HepG2 (cell line): Measurements from ENCODE around the gene GABRG3. TPM values are rescaled to one million over a fixed set of nuclear protein-coding genes. Genes with fewer than 3 reads are reported as not detected.

Experiments used
- AKAP8 ChIP-seq: sonication (generic); formaldehyde crosslinking; IDR thresholded peaks from 2 replicates; pipeline ENCODE4 v1.5.1; 2020; ENCODE audit warnings: mild to moderate bottlenecking, missing genetic modification reagents
- ELF4 ChIP-seq: sonication (generic); formaldehyde crosslinking; IDR thresholded peaks from 2 replicates; pipeline ENCODE4 v1.5.0; 2020; ENCODE audit warnings: missing genetic modification reagents, mild to moderate bottlenecking, moderate library complexity, borderline replicate concordance
- HOXA5 ChIP-seq: sonication (generic); formaldehyde crosslinking; IDR thresholded peaks from 2 replicates; pipeline ENCODE4 v1.4.0; 2020; ENCODE audit warnings: missing genetic modification reagents
- NR2F6 ChIP-seq, 2 experiments: IDR thresholded peaks; 2 replicates each; pipeline ENCODE4 v1.6.1; 2016; ENCODE audit warnings: antibody characterized with exemption in 1 of 2, mild to moderate bottlenecking in 1 of 2
- SSRP1 ChIP-seq: IDR thresholded peaks from 2 replicates; pipeline ENCODE4 v1.6.1; 2016; ENCODE audit warnings: control low read depth
- ZBED4 ChIP-seq: sonication (generic); formaldehyde crosslinking; IDR thresholded peaks from 2 replicates; pipeline ENCODE4 v1.4.0; 2020; ENCODE audit warnings: missing genetic modification reagents, borderline replicate concordance
- ZNF788 ChIP-seq: sonication (generic); formaldehyde crosslinking; IDR thresholded peaks from 2 replicates; pipeline ENCODE4 v1.5.0; 2020; ENCODE audit warnings: mild to moderate bottlenecking, missing genetic modification reagents, borderline replicate concordance
- ZNF883 ChIP-seq: sonication (generic); formaldehyde crosslinking; IDR thresholded peaks from 2 replicates; pipeline ENCODE4 v1.5.1; 2020; ENCODE audit warnings: mild to moderate bottlenecking, missing genetic modification reagents; ENCODE audit errors: not compliant biosample characterization
- polyA plus RNA-seq, 8 experiments: library from polyadenylated mRNA; depleted of rRNA in 3 of 8; stranded (reverse) in 7 of 8; unstranded in 1 of 8; fragments of >200 nt; fragmentation: Illumina TruSeq in 4 of 8; extraction: Trizol in 4 of 8; gene quantifications; 2 replicates each; pipeline versions ENCODE4 v1.2.1 to v1.2.3, GENCODE V29; 2011 to 2016; ENCODE audit warnings: low read depth in 4 of 8, missing spikeins in 1 of 8, mixed read lengths in 1 of 8; ENCODE audit not compliant: insufficient read depth in 1 of 8
- total RNA-seq, 5 experiments: library from RNA; depleted of rRNA; stranded (reverse); fragments of >200 nt; fragmentation: Illumina TruSeq; extraction: Trizol; gene quantifications; 2 replicates each; pipeline ENCODE4 v1.2.3, GENCODE V29; 2016; ENCODE audit warnings: low read depth in 1 of 5
- TF ChIP-seq, protein P1 (sequence below): IDR thresholded peaks from 2 replicates; pipeline ENCODE4 v1.4.0; 2020; ENCODE audit warnings: mild to moderate bottlenecking, missing genetic modification reagents
- TF ChIP-seq, protein P2 (sequence below): sonication (generic); formaldehyde crosslinking; IDR thresholded peaks from 2 replicates; pipeline ENCODE4 v1.5.1; 2020; ENCODE audit warnings: mild to moderate bottlenecking, missing genetic modification reagents, borderline replicate concordance
- TF ChIP-seq, protein P3 (sequence below): sonication (generic); formaldehyde crosslinking; IDR thresholded peaks from 2 replicates; pipeline ENCODE4 v1.5.1; 2020; ENCODE audit warnings: missing genetic modification reagents, mild to moderate bottlenecking, borderline replicate concordance

The GABRG3 gene
- total and polyA plus RNA-seq, 2 of the 13 experiments (the other 11 are each of a cell fraction or from before 2014, with no cell fraction given), result not detected

DNA sequence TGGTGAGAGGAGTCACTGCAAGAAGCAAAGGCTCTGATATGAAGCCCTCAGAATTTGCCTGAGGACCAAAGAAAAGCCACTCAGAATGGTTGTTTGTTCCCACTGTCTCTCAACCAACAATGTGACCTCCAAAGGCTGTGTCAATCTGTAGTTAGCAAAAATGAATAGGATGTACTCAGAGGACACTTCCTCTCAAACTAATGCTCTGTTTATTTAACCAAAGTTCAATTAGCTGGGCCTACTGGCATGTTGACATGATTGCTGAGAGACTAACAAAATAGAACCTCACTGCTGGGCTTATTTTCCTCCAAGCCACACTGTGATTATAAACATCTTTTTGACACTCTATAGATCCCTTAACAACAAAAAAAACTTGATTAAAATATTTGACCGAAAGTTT, 605.6 kb downstream of the GABRG3 start (continued):
- TF ChIP-seq, protein P1, sequence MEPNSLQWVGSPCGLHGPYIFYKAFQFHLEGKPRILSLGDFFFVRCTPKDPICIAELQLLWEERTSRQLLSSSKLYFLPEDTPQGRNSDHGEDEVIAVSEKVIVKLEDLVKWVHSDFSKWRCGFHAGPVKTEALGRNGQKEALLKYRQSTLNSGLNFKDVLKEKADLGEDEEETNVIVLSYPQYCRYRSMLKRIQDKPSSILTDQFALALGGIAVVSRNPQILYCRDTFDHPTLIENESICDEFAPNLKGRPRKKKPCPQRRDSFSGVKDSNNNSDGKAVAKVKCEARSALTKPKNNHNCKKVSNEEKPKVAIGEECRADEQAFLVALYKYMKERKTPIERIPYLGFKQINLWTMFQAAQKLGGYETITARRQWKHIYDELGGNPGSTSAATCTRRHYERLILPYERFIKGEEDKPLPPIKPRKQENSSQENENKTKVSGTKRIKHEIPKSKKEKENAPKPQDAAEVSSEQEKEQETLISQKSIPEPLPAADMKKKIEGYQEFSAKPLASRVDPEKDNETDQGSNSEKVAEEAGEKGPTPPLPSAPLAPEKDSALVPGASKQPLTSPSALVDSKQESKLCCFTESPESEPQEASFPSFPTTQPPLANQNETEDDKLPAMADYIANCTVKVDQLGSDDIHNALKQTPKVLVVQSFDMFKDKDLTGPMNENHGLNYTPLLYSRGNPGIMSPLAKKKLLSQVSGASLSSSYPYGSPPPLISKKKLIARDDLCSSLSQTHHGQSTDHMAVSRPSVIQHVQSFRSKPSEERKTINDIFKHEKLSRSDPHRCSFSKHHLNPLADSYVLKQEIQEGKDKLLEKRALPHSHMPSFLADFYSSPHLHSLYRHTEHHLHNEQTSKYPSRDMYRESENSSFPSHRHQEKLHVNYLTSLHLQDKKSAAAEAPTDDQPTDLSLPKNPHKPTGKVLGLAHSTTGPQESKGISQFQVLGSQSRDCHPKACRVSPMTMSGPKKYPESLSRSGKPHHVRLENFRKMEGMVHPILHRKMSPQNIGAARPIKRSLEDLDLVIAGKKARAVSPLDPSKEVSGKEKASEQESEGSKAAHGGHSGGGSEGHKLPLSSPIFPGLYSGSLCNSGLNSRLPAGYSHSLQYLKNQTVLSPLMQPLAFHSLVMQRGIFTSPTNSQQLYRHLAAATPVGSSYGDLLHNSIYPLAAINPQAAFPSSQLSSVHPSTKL (CRISPR knock-in tag), result peak; percentile 56
- TF ChIP-seq SSRP1 (CRISPR knock-in tag) (no peak), ELF4 (CRISPR knock-in tag) (no peak), ZBED4 (CRISPR knock-in tag) (no peak), AKAP8 (CRISPR knock-in tag) (no peak), ZNF788 (CRISPR knock-in tag) (no peak), HOXA5 (CRISPR knock-in tag) (no peak), ZNF883 (no peak), NR2F6 (IDR thresholded peaks at IDR 0.05) (0 out of 2 replicates have a peak, but pooled peaks have one; percentile 18), NR2F6 (CRISPR knock-in tag; IDR thresholded peaks at IDR 0.05) (no peak)
- TF ChIP-seq, protein P2, sequence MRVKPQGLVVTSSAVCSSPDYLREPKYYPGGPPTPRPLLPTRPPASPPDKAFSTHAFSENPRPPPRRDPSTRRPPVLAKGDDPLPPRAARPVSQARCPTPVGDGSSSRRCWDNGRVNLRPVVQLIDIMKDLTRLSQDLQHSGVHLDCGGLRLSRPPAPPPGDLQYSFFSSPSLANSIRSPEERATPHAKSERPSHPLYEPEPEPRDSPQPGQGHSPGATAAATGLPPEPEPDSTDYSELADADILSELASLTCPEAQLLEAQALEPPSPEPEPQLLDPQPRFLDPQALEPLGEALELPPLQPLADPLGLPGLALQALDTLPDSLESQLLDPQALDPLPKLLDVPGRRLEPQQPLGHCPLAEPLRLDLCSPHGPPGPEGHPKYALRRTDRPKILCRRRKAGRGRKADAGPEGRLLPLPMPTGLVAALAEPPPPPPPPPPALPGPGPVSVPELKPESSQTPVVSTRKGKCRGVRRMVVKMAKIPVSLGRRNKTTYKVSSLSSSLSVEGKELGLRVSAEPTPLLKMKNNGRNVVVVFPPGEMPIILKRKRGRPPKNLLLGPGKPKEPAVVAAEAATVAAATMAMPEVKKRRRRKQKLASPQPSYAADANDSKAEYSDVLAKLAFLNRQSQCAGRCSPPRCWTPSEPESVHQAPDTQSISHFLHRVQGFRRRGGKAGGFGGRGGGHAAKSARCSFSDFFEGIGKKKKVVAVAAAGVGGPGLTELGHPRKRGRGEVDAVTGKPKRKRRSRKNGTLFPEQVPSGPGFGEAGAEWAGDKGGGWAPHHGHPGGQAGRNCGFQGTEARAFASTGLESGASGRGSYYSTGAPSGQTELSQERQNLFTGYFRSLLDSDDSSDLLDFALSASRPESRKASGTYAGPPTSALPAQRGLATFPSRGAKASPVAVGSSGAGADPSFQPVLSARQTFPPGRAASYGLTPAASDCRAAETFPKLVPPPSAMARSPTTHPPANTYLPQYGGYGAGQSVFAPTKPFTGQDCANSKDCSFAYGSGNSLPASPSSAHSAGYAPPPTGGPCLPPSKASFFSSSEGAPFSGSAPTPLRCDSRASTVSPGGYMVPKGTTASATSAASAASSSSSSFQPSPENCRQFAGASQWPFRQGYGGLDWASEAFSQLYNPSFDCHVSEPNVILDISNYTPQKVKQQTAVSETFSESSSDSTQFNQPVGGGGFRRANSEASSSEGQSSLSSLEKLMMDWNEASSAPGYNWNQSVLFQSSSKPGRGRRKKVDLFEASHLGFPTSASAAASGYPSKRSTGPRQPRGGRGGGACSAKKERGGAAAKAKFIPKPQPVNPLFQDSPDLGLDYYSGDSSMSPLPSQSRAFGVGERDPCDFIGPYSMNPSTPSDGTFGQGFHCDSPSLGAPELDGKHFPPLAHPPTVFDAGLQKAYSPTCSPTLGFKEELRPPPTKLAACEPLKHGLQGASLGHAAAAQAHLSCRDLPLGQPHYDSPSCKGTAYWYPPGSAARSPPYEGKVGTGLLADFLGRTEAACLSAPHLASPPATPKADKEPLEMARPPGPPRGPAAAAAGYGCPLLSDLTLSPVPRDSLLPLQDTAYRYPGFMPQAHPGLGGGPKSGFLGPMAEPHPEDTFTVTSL (CRISPR knock-in tag), result peak; percentile 69; the same call in 1 of the 2 replicates
- TF ChIP-seq, protein P3, sequence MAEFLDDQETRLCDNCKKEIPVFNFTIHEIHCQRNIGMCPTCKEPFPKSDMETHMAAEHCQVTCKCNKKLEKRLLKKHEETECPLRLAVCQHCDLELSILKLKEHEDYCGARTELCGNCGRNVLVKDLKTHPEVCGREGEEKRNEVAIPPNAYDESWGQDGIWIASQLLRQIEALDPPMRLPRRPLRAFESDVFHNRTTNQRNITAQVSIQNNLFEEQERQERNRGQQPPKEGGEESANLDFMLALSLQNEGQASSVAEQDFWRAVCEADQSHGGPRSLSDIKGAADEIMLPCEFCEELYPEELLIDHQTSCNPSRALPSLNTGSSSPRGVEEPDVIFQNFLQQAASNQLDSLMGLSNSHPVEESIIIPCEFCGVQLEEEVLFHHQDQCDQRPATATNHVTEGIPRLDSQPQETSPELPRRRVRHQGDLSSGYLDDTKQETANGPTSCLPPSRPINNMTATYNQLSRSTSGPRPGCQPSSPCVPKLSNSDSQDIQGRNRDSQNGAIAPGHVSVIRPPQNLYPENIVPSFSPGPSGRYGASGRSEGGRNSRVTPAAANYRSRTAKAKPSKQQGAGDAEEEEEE (CRISPR knock-in tag), result no peak
